Tibial nerve (tissue), 3 donors: ENCODE data around the gene TAMALIN.

Source experiments
- CTCF ChIP-seq, 5 experiments: fragments of 200-600 bp in 3 of 5; fragments of 450-650 bp in 2 of 5; sonication (generic) in 3 of 5; IDR thresholded peaks; one replicate each; pipeline ENCODE4 v1.5.1; 2016 to 2019; ENCODE audit warnings: antibody characterized with exemption in 5 of 5, mild to moderate bottlenecking in 3 of 5, moderate library complexity in 2 of 5
- POLR2A ChIP-seq, 2 donors: fragments of 450-650 bp; IDR thresholded peaks; one replicate each; pipeline ENCODE4 v1.6.1; 2017; ENCODE audit warnings: antibody characterized with exemption in 2 of 2, mild to moderate bottlenecking in 2 of 2, moderate library complexity in 2 of 2

- no peak for TF ChIP-seq CTCF (IDR thresholded peaks at IDR 0.05)
- TF ChIP-seq POLR2A (IDR thresholded peaks at IDR 0.05), result no peak
These were observed 35.0 kb downstream of the TAMALIN start for GRCh38 chr12:52041695-52042123.
